A549 (cell line): Measurements from ENCODE around the gene NANS. TPM values are rescaled to one million over a fixed set of nuclear protein-coding genes. Genes with fewer than 3 reads are reported as not detected.
A peak's percentile ranks its signal among the peaks of the same experiment; 100 is the strongest.

ENCODE experiments used
- ATAC-seq, 2 experiments: fragments of 200-7000 bp in 1 of 2; fragments of >200 bp in 1 of 2; cut with Nextera tagmentation in 1 of 2; cut with Tn5 transposase in 1 of 2; 3 replicates each; pipeline versions ENCODE4 v1.8.0 to v1.9.1; 2018 to 2020; ENCODE audit warnings: mild to moderate bottlenecking in 1 of 2, moderate library complexity in 1 of 2
- CTCF ChIA-PET: fragments of 300-600 bp; sonication (Branson Sonifier 250); formaldehyde crosslinking; extraction: SDS; loops from one replicate; lab custom pipeline; 2021; ENCODE audit warnings: antibody characterized with exemption, inconsistent platforms; lab: Yijun Ruan, JAX
- POLR2A ChIA-PET: fragments of 350-600 bp; formaldehyde crosslinking; extraction: SDS; loops from one replicate; lab custom pipeline; 2021; ENCODE audit warnings: antibody characterized with exemption, inconsistent platforms; lab: Yijun Ruan, JAX
- DNase-seq, 2 experiments: peaks; one replicate each; pipeline versions ENCODE4 v3.0.0 to v3.0.0-alpha.2; 2011 to 2016; ENCODE audit warnings: low read depth in 1 of 2, low spot score in 1 of 2
- FAIRE-seq: peaks from 2 replicates; lab custom pipeline; 2011; peaks lifted over from hg19 to GRCh38; lab: Jason Lieb, UNC
- H3K27ac ChIP-seq, 2 experiments: fragments of >200 bp; sonication (Bioruptor Twin); formaldehyde crosslinking; 3 replicates each; pipeline ENCODE4 v1.5.1; 2016 to 2017
- H3K4me1 ChIP-seq: fragments of >200 bp; sonication (Bioruptor Twin); formaldehyde crosslinking; 3 replicates; pipeline ENCODE4 v1.6.1; 2016
- H3K4me2 ChIP-seq: fragments of >200 bp; sonication (Bioruptor Twin); formaldehyde crosslinking; 3 replicates; pipeline ENCODE4 v1.6.1; 2016
- H3K4me3 ChIP-seq: fragments of >200 bp; sonication (Bioruptor Twin); formaldehyde crosslinking; 3 replicates; pipeline ENCODE4 v1.5.1; 2016
- H3K9me3 ChIP-seq: fragments of >200 bp; sonication (Bioruptor Twin); formaldehyde crosslinking; 3 replicates; pipeline ENCODE4 v1.6.1; 2016
- CHD4 ChIP-seq: fragments of 200-600 bp; sonication (generic); IDR thresholded peaks from 2 replicates; pipeline ENCODE4 v1.6.1; 2016; ENCODE audit warnings: antibody characterized with exemption, mild to moderate bottlenecking, borderline replicate concordance
- ESRRA ChIP-seq: fragments of 150-350 bp; IDR thresholded peaks from 2 replicates; pipeline ENCODE4 v1.6.1; 2014; ENCODE audit warnings: mild to moderate bottlenecking, low read length, borderline replicate concordance
- FOSL2 ChIP-seq, 2 experiments: fragments of 450-650 bp in 1 of 2; fragments of >200 bp in 1 of 2; sonication (Bioruptor Twin) in 1 of 2; formaldehyde crosslinking; IDR thresholded peaks; 2 replicates each; pipeline versions ENCODE4 v1.5.0 to v1.6.1; 2016 to 2020; ENCODE audit warnings: mild to moderate bottlenecking in 1 of 2, moderate library complexity in 1 of 2
- FOXS1 ChIP-seq: fragments of 250-450 bp; sonication (Bioruptor Pico); IDR thresholded peaks from 2 replicates; pipeline ENCODE4 v1.5.0; 2020; ENCODE audit warnings: mild to moderate bottlenecking, moderate library complexity
- HDAC2 ChIP-seq: fragments of 200-600 bp; sonication (generic); IDR thresholded peaks from 2 replicates; pipeline ENCODE4 v1.6.1; 2016
- HEYL ChIP-seq: fragments of 250-450 bp; sonication (Bioruptor Pico); IDR thresholded peaks from 2 replicates; pipeline ENCODE4 v1.8.0; 2021; ENCODE audit warnings: mild to moderate bottlenecking, moderate library complexity
- HOXB13 ChIP-seq: fragments of 250-450 bp; sonication (Bioruptor Pico); IDR thresholded peaks from 2 replicates; pipeline ENCODE4 v1.5.0; 2020; ENCODE audit warnings: low read depth, mild to moderate bottlenecking, moderate library complexity
- HOXB5 ChIP-seq: fragments of 250-450 bp; sonication (Bioruptor Pico); IDR thresholded peaks from 2 replicates; pipeline ENCODE4 v1.5.0; 2020; ENCODE audit warnings: mild to moderate bottlenecking, moderate library complexity
- MYC ChIP-seq: IDR thresholded peaks from 2 replicates; pipeline ENCODE4 v1.6.1; 2012; ENCODE audit warnings: mild to moderate bottlenecking, inconsistent platforms, low read length, improper control_type of control experiment, borderline replicate concordance
- NFE2L2 ChIP-seq: fragments of 150-350 bp; conservative IDR thresholded peaks from 2 replicates; pipeline ENCODE4 v1.6.1; 2014; ENCODE audit warnings: low read length
- NR3C1 ChIP-seq: fragments of >200 bp; sonication (Bioruptor Twin); formaldehyde crosslinking; IDR thresholded peaks from 3 replicates; pipeline ENCODE4 v1.6.1; 2017
- PHF8 ChIP-seq: fragments of 200-600 bp; sonication (generic); IDR thresholded peaks from 2 replicates; pipeline ENCODE4 v1.6.1; 2016; ENCODE audit warnings: low read depth, mild to moderate bottlenecking, antibody characterized with exemption, moderate library complexity, borderline replicate concordance
- POLR2A ChIP-seq: IDR thresholded peaks from 2 replicates; pipeline ENCODE4 v1.6.1; 2012; ENCODE audit warnings: mild to moderate bottlenecking, low read length
- POLR2AphosphoS2 ChIP-seq: conservative IDR thresholded peaks from 2 replicates; pipeline ENCODE4 v1.6.1; 2012; ENCODE audit warnings: low read length, improper control_type of control experiment, inconsistent platforms
- RAD21 ChIP-seq, 2 experiments: fragments of >200 bp in 1 of 2; sonication (Bioruptor Twin) in 1 of 2; formaldehyde crosslinking in 1 of 2; IDR thresholded peaks in 1 of 2; conservative IDR thresholded peaks in 1 of 2; 2 replicates in 1 of 2; 3 replicates in 1 of 2; pipeline ENCODE4 v1.6.1; 2012 to 2018; ENCODE audit warnings: inconsistent platforms in 1 of 2
- RCOR1 ChIP-seq: fragments of 150-350 bp; IDR thresholded peaks from 2 replicates; pipeline ENCODE4 v1.6.1; 2014; ENCODE audit warnings: antibody characterized with exemption, low read length, low read depth
- RFX5 ChIP-seq: fragments of 450-650 bp; IDR thresholded peaks from 2 replicates; pipeline ENCODE4 v1.7.1; 2014; ENCODE audit warnings: antibody characterized with exemption, mild to moderate bottlenecking, moderate library complexity
- RNF2 ChIP-seq: fragments of 200-600 bp; sonication (generic); IDR thresholded peaks from 2 replicates; pipeline ENCODE4 v1.6.1; 2016; ENCODE audit warnings: low read depth, mild to moderate bottlenecking, antibody characterized with exemption, moderate library complexity, borderline replicate concordance
- SREBF2 ChIP-seq: fragments of 450-650 bp; IDR thresholded peaks from 2 replicates; pipeline ENCODE4 v1.6.1; 2014; ENCODE audit warnings: mild to moderate bottlenecking, moderate library complexity
- TFCP2L1 ChIP-seq: fragments of 250-450 bp; sonication (Bioruptor Pico); IDR thresholded peaks from 2 replicates; pipeline ENCODE4 v1.5.0; 2021; ENCODE audit warnings: mild to moderate bottlenecking
- TP53 ChIP-seq: fragments of 250-450 bp; sonication (Bioruptor Pico); IDR thresholded peaks from 2 replicates; pipeline ENCODE4 v1.5.0; 2021; ENCODE audit warnings: mild to moderate bottlenecking, moderate library complexity
- WGBS: methylation state at CpG from one replicate; pipeline ENCODE4 v1.1.6; 2017; ENCODE audit errors: missing lambda C conversion rate; 5-methylcytosine and 5-hydroxymethylcytosine counted together
- polyA plus RNA-seq, 4 experiments: library from polyadenylated mRNA; depleted of rRNA in 3 of 4; stranded (reverse); fragments of >200 nt; fragmentation: RNase III in 1 of 4; extraction: RNeasy Plus Mini Kit Qiagen cat#74134 plus additional on column Dnase treatment in 1 of 4; gene quantifications; 2 replicates in 3 of 4; 3 replicates in 1 of 4; pipeline ENCODE4 v1.2.3, GENCODE V29; 2011 to 2017
- TF ChIP-seq, protein P1 (sequence below): fragments of >200 bp; sonication (Bioruptor Twin); formaldehyde crosslinking; IDR thresholded peaks from 3 replicates; pipeline ENCODE4 v1.6.1; 2016
- TF ChIP-seq, protein P2 (sequence below): fragments of 250-450 bp; sonication (Bioruptor Pico); IDR thresholded peaks from 2 replicates; pipeline ENCODE4 v1.5.0; 2020; ENCODE audit warnings: low read depth, mild to moderate bottlenecking, moderate library complexity
- TF ChIP-seq, protein P3 (sequence below): fragments of 450-650 bp; IDR thresholded peaks from 2 replicates; pipeline ENCODE4 v1.6.1; 2014; ENCODE audit warnings: antibody characterized with exemption
- TF ChIP-seq, protein P4 (sequence below): fragments of 250-450 bp; sonication (Bioruptor Pico); IDR thresholded peaks from 2 replicates; pipeline ENCODE4 v1.5.0; 2021; ENCODE audit warnings: mild to moderate bottlenecking, moderate library complexity, borderline replicate concordance

NANS gene
- polyA plus RNA-seq, 2 of the 4 experiments (the other 2 are of a cell fraction) = 56.8 to 70.2 TPM

DNA sequence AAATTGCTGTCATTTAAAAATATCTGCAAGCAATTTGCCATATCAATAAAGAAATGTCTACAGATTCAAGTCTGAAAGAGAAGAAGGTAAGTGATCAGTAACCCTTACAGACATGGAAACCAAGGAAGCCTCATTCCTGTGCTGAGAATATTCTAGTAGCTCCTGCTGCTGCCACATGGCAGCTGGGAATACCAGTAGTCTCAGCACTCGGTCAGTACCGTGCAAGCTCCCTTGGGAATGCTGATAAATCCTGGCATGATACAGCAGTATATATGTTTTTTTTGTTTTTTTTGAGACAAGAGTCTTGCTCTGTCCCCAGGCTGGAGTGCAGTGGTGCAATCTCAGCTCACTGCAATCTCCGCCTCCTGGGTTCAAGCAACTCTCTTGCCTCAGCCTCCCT lies 27.9 kb downstream of the NANS start:
- ATAC-seq (no peak), FAIRE-seq (no peak), DNase-seq (no peak)
- CTCF ChIA-PET = interaction anchor here (1.0 to 1.6 kb wide), 8 partner anchors 9 to 179 kb away, joined by 3 to 8 read pairs (median 4); partner anchors contain the start of gene CORO2A
- TF ChIP-seq, protein P1, sequence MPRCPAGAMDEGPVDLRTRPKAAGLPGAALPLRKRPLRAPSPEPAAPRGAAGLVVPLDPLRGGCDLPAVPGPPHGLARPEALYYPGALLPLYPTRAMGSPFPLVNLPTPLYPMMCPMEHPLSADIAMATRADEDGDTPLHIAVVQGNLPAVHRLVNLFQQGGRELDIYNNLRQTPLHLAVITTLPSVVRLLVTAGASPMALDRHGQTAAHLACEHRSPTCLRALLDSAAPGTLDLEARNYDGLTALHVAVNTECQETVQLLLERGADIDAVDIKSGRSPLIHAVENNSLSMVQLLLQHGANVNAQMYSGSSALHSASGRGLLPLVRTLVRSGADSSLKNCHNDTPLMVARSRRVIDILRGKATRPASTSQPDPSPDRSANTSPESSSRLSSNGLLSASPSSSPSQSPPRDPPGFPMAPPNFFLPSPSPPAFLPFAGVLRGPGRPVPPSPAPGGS = no peak
- no peak for TF ChIP-seq HOXB13 (CRISPR knock-in tag)
- no peak for TF ChIP-seq RCOR1
- TF ChIP-seq, protein P2, sequence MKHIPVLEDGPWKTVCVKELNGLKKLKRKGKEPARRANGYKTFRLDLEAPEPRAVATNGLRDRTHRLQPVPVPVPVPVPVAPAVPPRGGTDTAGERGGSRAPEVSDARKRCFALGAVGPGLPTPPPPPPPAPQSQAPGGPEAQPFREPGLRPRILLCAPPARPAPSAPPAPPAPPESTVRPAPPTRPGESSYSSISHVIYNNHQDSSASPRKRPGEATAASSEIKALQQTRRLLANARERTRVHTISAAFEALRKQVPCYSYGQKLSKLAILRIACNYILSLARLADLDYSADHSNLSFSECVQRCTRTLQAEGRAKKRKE = no peak
- TF ChIP-seq FOSL2 (IDR thresholded peaks at IDR 0.05) = no peak
- TF ChIP-seq FOSL2 (CRISPR knock-in tag; IDR thresholded peaks at IDR 0.05) = no peak
- no peak overlapping the region for H3K4me3 ChIP-seq
- no peaks in the 10 kb centered on the region for H3K9me3 ChIP-seq
- H3K4me2 ChIP-seq = no peak overlapping the region
- POLR2A ChIA-PET = interaction anchor here (1.5 kb wide), 2 partner anchors 28 to 171 kb away, joined by 4 read pairs; partner anchors contain the start of genes NANS and TBC1D2
- peaks cover 18% of the 10 kb centered on the region for H3K4me1 ChIP-seq
- no peak overlapping the region for H3K27ac ChIP-seq
- 98% methylated on average over 3 of the region's 3 CpGs for WGBS

DNA sequence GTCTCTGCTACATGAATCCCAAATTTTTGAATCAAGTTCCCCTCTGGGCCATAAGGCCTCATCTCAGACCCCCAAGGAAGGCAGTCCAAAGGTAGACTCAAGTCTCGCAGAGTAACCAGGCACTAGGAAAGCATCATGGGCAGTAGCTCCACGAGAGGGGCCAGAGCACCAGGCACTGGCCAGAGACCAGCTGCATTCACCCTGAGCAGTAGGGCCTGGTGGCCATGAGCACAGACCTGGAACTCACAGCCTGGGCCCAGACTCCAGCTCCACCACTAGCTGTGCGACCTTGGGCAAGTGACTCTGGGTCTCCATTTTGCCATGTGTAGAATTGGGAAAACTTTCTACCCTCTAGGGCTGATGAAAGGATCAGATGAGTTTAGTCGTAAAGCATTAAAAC lies 28.5 kb downstream of the NANS start:
- WGBS = 96% methylated on average over 3 of the region's 4 CpGs
- POLR2A ChIA-PET = interaction anchor here (1.5 kb wide), 2 partner anchors 29 to 170 kb away, joined by 4 read pairs; partner anchors contain the start of genes NANS and TBC1D2

DNA sequence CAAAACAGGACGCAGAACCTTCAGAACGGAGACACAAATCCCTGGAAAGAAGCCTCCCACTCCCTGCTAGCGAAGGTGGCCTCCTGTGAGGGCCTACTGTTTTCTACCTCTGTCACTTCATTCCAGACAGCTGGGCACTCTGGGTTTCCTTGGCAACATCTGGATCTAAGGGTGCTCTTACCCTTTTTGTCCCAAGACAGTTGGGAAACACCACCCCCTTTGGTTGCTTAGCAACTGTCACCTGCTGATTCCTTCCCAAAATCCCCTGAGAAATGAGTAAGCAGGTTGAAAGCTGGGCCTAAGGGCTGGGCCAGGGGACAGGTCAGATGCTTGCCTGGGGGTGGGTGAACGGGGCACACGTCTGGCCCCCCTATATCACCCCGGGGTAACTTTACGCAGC lies 29.4 kb downstream of the NANS start:
- WGBS = 82% methylated on average over 7 of the region's 7 CpGs
- H3K9me3 ChIP-seq = no peaks in the 10 kb centered on the region
- no peak overlapping the region for H3K4me2 ChIP-seq
- ChIA-PET CTCF (interaction anchor here (0.6 to 3.5 kb wide), 5 partner anchors 9 to 115 kb away, joined by 4 to 15 read pairs (median 4); partner anchors contain the start of genes CORO2A and TRIM14), POLR2A (no interaction called here)
- DNase-seq = peak in 1 of 2 experiments; percentile 13
- no peak overlapping the region for H3K4me3 ChIP-seq
- ATAC-seq = no peak
- peaks cover 14% of the 10 kb centered on the region for H3K4me1 ChIP-seq
- no peak for FAIRE-seq
- H3K27ac ChIP-seq = no peak overlapping the region
- no peak for TF ChIP-seq NFE2L2
- TF ChIP-seq RNF2 = no peak
- TF ChIP-seq HOXB5 (CRISPR knock-in tag) = no peak
- TF ChIP-seq CHD4 = no peak
- TF ChIP-seq, protein P3, sequence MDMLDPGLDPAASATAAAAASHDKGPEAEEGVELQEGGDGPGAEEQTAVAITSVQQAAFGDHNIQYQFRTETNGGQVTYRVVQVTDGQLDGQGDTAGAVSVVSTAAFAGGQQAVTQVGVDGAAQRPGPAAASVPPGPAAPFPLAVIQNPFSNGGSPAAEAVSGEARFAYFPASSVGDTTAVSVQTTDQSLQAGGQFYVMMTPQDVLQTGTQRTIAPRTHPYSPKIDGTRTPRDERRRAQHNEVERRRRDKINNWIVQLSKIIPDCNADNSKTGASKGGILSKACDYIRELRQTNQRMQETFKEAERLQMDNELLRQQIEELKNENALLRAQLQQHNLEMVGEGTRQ = no peak
- no peak for TF ChIP-seq SREBF2
- TF ChIP-seq TP53 (CRISPR knock-in tag) = no peak
- TF ChIP-seq, protein P2 = no peak
- TF ChIP-seq RAD21 (conservative IDR thresholded peaks at IDR 0.05 in 1 of 2, IDR thresholded peaks at IDR 0.05 in 1 of 2) = no peak
- no peak for TF ChIP-seq RFX5
- no peak for TF ChIP-seq NR3C1
- TF ChIP-seq TFCP2L1 = no peak
- TF ChIP-seq, all 56 proteins: peak for 0

More for the DNA sequence above, 28.5 kb downstream of the NANS start:
- DNase-seq (no peak), FAIRE-seq (no peak), ATAC-seq (no peak)
- CTCF ChIA-PET = interaction anchor here (1.0 to 1.6 kb wide), 8 partner anchors 8 to 178 kb away, joined by 3 to 8 read pairs (median 4); partner anchors contain the start of gene CORO2A
- no peaks in the 10 kb centered on the region for H3K9me3 ChIP-seq
- TF ChIP-seq RFX5 = no peak
- TF ChIP-seq POLR2A = no peak
- no peak for TF ChIP-seq FOXS1 (CRISPR knock-in tag)
- no peak for TF ChIP-seq MYC
- no peak for TF ChIP-seq HDAC2
- TF ChIP-seq ESRRA = no peak
- TF ChIP-seq PHF8 = no peak
- TF ChIP-seq, protein P4, sequence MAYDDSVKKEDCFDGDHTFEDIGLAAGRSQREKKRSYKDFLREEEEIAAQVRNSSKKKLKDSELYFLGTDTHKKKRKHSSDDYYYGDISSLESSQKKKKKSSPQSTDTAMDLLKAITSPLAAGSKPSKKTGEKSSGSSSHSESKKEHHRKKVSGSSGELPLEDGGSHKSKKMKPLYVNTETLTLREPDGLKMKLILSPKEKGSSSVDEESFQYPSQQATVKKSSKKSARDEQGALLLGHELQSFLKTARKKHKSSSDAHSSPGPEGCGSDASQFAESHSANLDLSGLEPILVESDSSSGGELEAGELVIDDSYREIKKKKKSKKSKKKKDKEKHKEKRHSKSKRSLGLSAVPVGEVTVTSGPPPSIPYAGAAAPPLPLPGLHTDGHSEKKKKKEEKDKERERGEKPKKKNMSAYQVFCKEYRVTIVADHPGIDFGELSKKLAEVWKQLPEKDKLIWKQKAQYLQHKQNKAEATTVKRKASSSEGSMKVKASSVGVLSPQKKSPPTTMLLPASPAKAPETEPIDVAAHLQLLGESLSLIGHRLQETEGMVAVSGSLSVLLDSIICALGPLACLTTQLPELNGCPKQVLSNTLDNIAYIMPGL (CRISPR knock-in tag) = no peak
- no peak for TF ChIP-seq HEYL
- TF ChIP-seq POLR2AphosphoS2 = no peak
- no peak overlapping the region for H3K4me2 ChIP-seq
- H3K4me1 ChIP-seq = peaks cover 18% of the 10 kb centered on the region
- H3K4me3 ChIP-seq = no peak overlapping the region
- H3K27ac ChIP-seq = no peak overlapping the region
